Measurements from ENCODE around the gene FEM1C. TPM values are rescaled to one million over a fixed set of nuclear protein-coding genes. Genes with fewer than 3 reads are reported as not detected.

FEM1C gene
- total RNA-seq (2014; rRNA removed; shearing (Covaris generic)), result 16.0 and 20.5 TPM in 2 replicates

GRCh38 chr5:115544436-115545350 lies at the start of gene FEM1C:
Gene FEM1C, minus strand, starts transcription at chr5:115544775. Its CDS starts 1,282 bp downstream, at chr5:115543493.
- peak; percentile 97 to 99 for DNase-seq (ENCODE audit: low read depth in 1 of 2, low spot score in 2 of 2)
- H3K4me3 ChIP-seq, result peak within 1 kb of the TSS; percentile 89
- H3K4me1 ChIP-seq (replicated peaks), result peaks cover 13% of the 10 kb centered on the region
- H3K36me3 ChIP-seq, result peaks cover 39% of the 10 kb centered on the region
- no peaks in the 10 kb centered on the region for H3K27me3 ChIP-seq (replicated peaks)
- peak within 1 kb of the TSS; percentile 89 for H3K27ac ChIP-seq
- peaks cover 6% of the 10 kb centered on the region; the same call in 1 of the 2 replicates for H3K9me3 ChIP-seq (replicated peaks)

GRCh38 chr5:115589043-115589442 lies 44.5 kb upstream of the FEM1C start:
- Histone ChIP-seq H3K4me1 (replicated peaks) (no peaks in the 10 kb centered on the region), H3K27ac (no peak overlapping the region), H3K9me3 (replicated peaks) (no peaks in the 10 kb centered on the region), H3K4me3 (no peak overlapping the region), H3K27me3 (replicated peaks) (no peaks in the 10 kb centered on the region), H3K36me3 (no peaks in the 10 kb centered on the region)
- DNase-seq (ENCODE audit: low read depth in 1 of 2, low spot score in 2 of 2), result no peak

GRCh38 chr5:115588640-115589039 lies 44.1 kb upstream of the FEM1C start:
- Histone ChIP-seq H3K4me3 (no peak overlapping the region), H3K4me1 (replicated peaks) (peaks cover 2% of the 10 kb centered on the region; the same call in 1 of the 2 replicates), H3K9me3 (replicated peaks) (no peaks in the 10 kb centered on the region), H3K36me3 (no peaks in the 10 kb centered on the region), H3K27ac (no peak overlapping the region), H3K27me3 (replicated peaks) (no peaks in the 10 kb centered on the region)
- no peak for DNase-seq (ENCODE audit: low read depth in 1 of 2, low spot score in 2 of 2)

- 0 out of 2 replicates have a peak, but pooled peaks cover 1% of the 10 kb centered on the region for H3K36me3 ChIP-seq
- peaks cover 5% of the 10 kb centered on the region; the same call in 1 of the 2 replicates for H3K4me1 ChIP-seq (replicated peaks)
- no peaks in the 10 kb centered on the region for H3K9me3 ChIP-seq (replicated peaks)
- peak in 1 of 2 experiments; percentile 49 for DNase-seq (ENCODE audit: low read depth in 1 of 2, low spot score in 2 of 2)
- H3K27me3 ChIP-seq (replicated peaks), result no peaks in the 10 kb centered on the region
- no peak overlapping the region for H3K27ac ChIP-seq
- no peak overlapping the region for H3K4me3 ChIP-seq
Observed at GRCh38 chr5:115586525-115587146, 42.1 kb upstream of the FEM1C start.

- Histone ChIP-seq H3K27ac (no peak overlapping the region), H3K4me3 (no peak overlapping the region), H3K27me3 (replicated peaks) (no peaks in the 10 kb centered on the region), H3K9me3 (replicated peaks) (no peaks in the 10 kb centered on the region), H3K4me1 (replicated peaks) (peaks cover 5% of the 10 kb centered on the region), H3K36me3 (peaks cover 12% of the 10 kb centered on the region)
- DNase-seq (ENCODE audit: low read depth in 1 of 2, low spot score in 2 of 2), result no peak
Observed at GRCh38 chr5:115585265-115585664, 40.7 kb upstream of the FEM1C start.

GRCh38 chr5:115584501-115584900 lies 39.9 kb upstream of the FEM1C start:
- no peaks in the 10 kb centered on the region for H3K27me3 ChIP-seq (replicated peaks)
- H3K36me3 ChIP-seq, result peaks cover 18% of the 10 kb centered on the region
- H3K27ac ChIP-seq, result no peak overlapping the region
- DNase-seq (ENCODE audit: low read depth in 1 of 2, low spot score in 2 of 2), result no peak
- no peak overlapping the region for H3K4me3 ChIP-seq
- H3K9me3 ChIP-seq (replicated peaks), result no peaks in the 10 kb centered on the region
- peaks cover 12% of the 10 kb centered on the region for H3K4me1 ChIP-seq (replicated peaks)

- no peaks in the 10 kb centered on the region for H3K9me3 ChIP-seq (replicated peaks)
- H3K36me3 ChIP-seq, result peaks cover 21% of the 10 kb centered on the region
- peak overlapping the region; percentile 35; the same call in 1 of the 2 replicates for H3K27ac ChIP-seq
- peak; percentile 52 to 68 for DNase-seq (ENCODE audit: low read depth in 1 of 2, low spot score in 2 of 2)
- peaks cover 15% of the 10 kb centered on the region for H3K4me1 ChIP-seq (replicated peaks)
- H3K27me3 ChIP-seq (replicated peaks), result no peaks in the 10 kb centered on the region
- no peak overlapping the region for H3K4me3 ChIP-seq
Observed at GRCh38 chr5:115583474-115583873, 38.9 kb upstream of the FEM1C start.

- DNase-seq (ENCODE audit: low read depth in 1 of 2, low spot score in 2 of 2), result no peak
- peaks cover 20% of the 10 kb centered on the region for H3K4me1 ChIP-seq (replicated peaks)
- H3K9me3 ChIP-seq (replicated peaks), result no peaks in the 10 kb centered on the region
- H3K27ac ChIP-seq, result no peak overlapping the region
- no peak overlapping the region for H3K4me3 ChIP-seq
- peaks cover 38% of the 10 kb centered on the region for H3K36me3 ChIP-seq
- no peaks in the 10 kb centered on the region for H3K27me3 ChIP-seq (replicated peaks)
Observed at GRCh38 chr5:115580941-115581340, 36.4 kb upstream of the FEM1C start.

- peaks cover 28% of the 10 kb centered on the region for H3K4me1 ChIP-seq (replicated peaks)
- H3K36me3 ChIP-seq, result peaks cover 40% of the 10 kb centered on the region
- no peaks in the 10 kb centered on the region for H3K27me3 ChIP-seq (replicated peaks)
- H3K9me3 ChIP-seq (replicated peaks), result no peaks in the 10 kb centered on the region
- no peak overlapping the region for H3K4me3 ChIP-seq
- DNase-seq (ENCODE audit: low read depth in 1 of 2, low spot score in 2 of 2), result no peak
- no peak overlapping the region for H3K27ac ChIP-seq
Observed at GRCh38 chr5:115579747-115580173, 35.2 kb upstream of the FEM1C start.

- Histone ChIP-seq H3K4me3 (no peak overlapping the region), H3K36me3 (peaks cover 40% of the 10 kb centered on the region), H3K9me3 (replicated peaks) (no peaks in the 10 kb centered on the region), H3K27ac (no peak overlapping the region), H3K4me1 (replicated peaks) (peaks cover 28% of the 10 kb centered on the region), H3K27me3 (replicated peaks) (no peaks in the 10 kb centered on the region)
- no peak for DNase-seq (ENCODE audit: low read depth in 1 of 2, low spot score in 2 of 2)
Observed at GRCh38 chr5:115579216-115579615, 34.6 kb upstream of the FEM1C start.

- H3K9me3 ChIP-seq (replicated peaks), result no peaks in the 10 kb centered on the region
- no peak for DNase-seq (ENCODE audit: low read depth in 1 of 2, low spot score in 2 of 2)
- H3K4me1 ChIP-seq (replicated peaks), result peaks cover 27% of the 10 kb centered on the region
- no peak overlapping the region for H3K27ac ChIP-seq
- H3K4me3 ChIP-seq, result no peak overlapping the region
- H3K36me3 ChIP-seq, result peaks cover 40% of the 10 kb centered on the region
- no peaks in the 10 kb centered on the region for H3K27me3 ChIP-seq (replicated peaks)
Observed at GRCh38 chr5:115578657-115579056, 34.1 kb upstream of the FEM1C start.

- H3K36me3 ChIP-seq, result peaks cover 40% of the 10 kb centered on the region
- no peak for DNase-seq (ENCODE audit: low read depth in 1 of 2, low spot score in 2 of 2)
- H3K4me3 ChIP-seq, result no peak overlapping the region
- no peaks in the 10 kb centered on the region for H3K9me3 ChIP-seq (replicated peaks)
- H3K27ac ChIP-seq, result no peak overlapping the region
- H3K4me1 ChIP-seq (replicated peaks), result peaks cover 29% of the 10 kb centered on the region
- no peaks in the 10 kb centered on the region for H3K27me3 ChIP-seq (replicated peaks)
Observed at GRCh38 chr5:115577741-115578140, 33.2 kb upstream of the FEM1C start.

- no peak overlapping the region for H3K27ac ChIP-seq
- DNase-seq (ENCODE audit: low read depth in 1 of 2, low spot score in 2 of 2), result no peak
- H3K27me3 ChIP-seq (replicated peaks), result no peaks in the 10 kb centered on the region
- H3K9me3 ChIP-seq (replicated peaks), result no peaks in the 10 kb centered on the region
- H3K36me3 ChIP-seq, result peaks cover 40% of the 10 kb centered on the region
- H3K4me3 ChIP-seq, result no peak overlapping the region
- H3K4me1 ChIP-seq (replicated peaks), result peaks cover 33% of the 10 kb centered on the region
Observed at GRCh38 chr5:115577329-115577728, 32.8 kb upstream of the FEM1C start.

Measured in SJSA1 (cell line).